K562 (cell line): Measurements from ENCODE around the gene PPP3CA. TPM values are rescaled to one million over a fixed set of nuclear protein-coding genes. Genes with fewer than 3 reads are reported as not detected.

Experiments
- ATAC-seq: fragments of 200-7000 bp; cut with Tn5 transposase; 3 replicates; pipeline ENCODE4 v1.9.1; 2020; ENCODE audit warnings: moderate library complexity
- BruUV-seq: library from RNA; stranded (reverse); fragments of 400-500 nt; replicated peaks from 2 replicates; lab custom pipeline; 2021; lab: Mats Ljungman, UMichigan
- CTCF ChIA-PET: fragments of 300-600 bp; formaldehyde crosslinking; extraction: SDS; loops from one replicate; lab custom pipeline; 2021; ENCODE audit warnings: low intra/inter-chr PET ratio; lab: Yijun Ruan, JAX
- POLR2A ChIA-PET: fragments of 300-600, 350-650 bp; sonication (Branson Sonifier 250); formaldehyde crosslinking; extraction: SDS; loops from one replicate; lab custom pipeline; 2021; ENCODE audit warnings: antibody characterized with exemption, inconsistent platforms; lab: Yijun Ruan, JAX
- DNase-seq, 4 experiments: peaks; one replicate each; pipeline versions ENCODE4 v3.0.0 to v3.0.0-alpha.2; 2011 to 2018; ENCODE audit warnings: low spot score in 3 of 4, mixed read lengths in 3 of 4; ENCODE audit errors: extremely low read depth in 1 of 4
- FAIRE-seq: peaks from 2 replicates; lab custom pipeline; 2011; peaks lifted over from hg19 to GRCh38; lab: Jason Lieb, UNC
- H2AFZ ChIP-seq: 2 replicates; pipeline ENCODE4 v1.6.0; 2011; ENCODE audit warnings: low read depth, low read length, control low read depth, inconsistent platforms
- H3K27ac ChIP-seq: fragments of 200-600 bp; 3 replicates; pipeline ENCODE4 v1.8.0; 2011; ENCODE audit warnings: low read depth, mild to moderate bottlenecking, control low read depth, inconsistent platforms, low read length, moderate library complexity, mixed read lengths; ENCODE audit errors: extremely low read depth
- H3K27me3 ChIP-seq, 2 experiments: fragments of 300-600 bp in 1 of 2; 2 replicates in 1 of 2; 3 replicates in 1 of 2; pipeline versions ENCODE4 v1.6.0 to v1.8.0; 2011; ENCODE audit warnings: inconsistent platforms in 2 of 2, low read length in 2 of 2, mild to moderate bottlenecking in 1 of 2, mixed read lengths in 1 of 2, moderate library complexity in 1 of 2; ENCODE audit not compliant: control insufficient read depth in 2 of 2, insufficient read depth in 2 of 2
- H3K36me3 ChIP-seq: fragments of 300-600 bp; 3 replicates; pipeline ENCODE4 v1.8.0; 2011; ENCODE audit warnings: mild to moderate bottlenecking, low read length, inconsistent platforms; ENCODE audit not compliant: control insufficient read depth, insufficient read depth
- H3K4me1 ChIP-seq, 2 experiments: fragments of 200-600 bp in 1 of 2; replicated peaks in 1 of 2; 2 replicates in 1 of 2; 3 replicates in 1 of 2; pipeline versions ENCODE4 v1.5.1 to v1.8.0; 2011; ENCODE audit warnings: inconsistent platforms in 2 of 2, low read length in 2 of 2, mild to moderate bottlenecking in 1 of 2, mixed read lengths in 1 of 2, moderate library complexity in 1 of 2; ENCODE audit not compliant: control insufficient read depth in 2 of 2, insufficient read depth in 2 of 2
- H3K4me2 ChIP-seq: 2 replicates; pipeline ENCODE4 v1.6.1; 2011; ENCODE audit warnings: low read length, control low read depth, inconsistent platforms, mixed read lengths; ENCODE audit not compliant: insufficient read depth
- H3K4me3 ChIP-seq: fragments of 200-600 bp; sonication (generic), shearing (Covaris generic); 2 replicates; pipeline ENCODE4 v1.5.1; 2016; ENCODE audit warnings: control low read depth, inconsistent platforms
- H3K79me2 ChIP-seq: fragments of 200-600 bp; 3 replicates; pipeline ENCODE4 v1.8.0; 2011; ENCODE audit warnings: low read length, inconsistent platforms; ENCODE audit not compliant: control insufficient read depth, insufficient read depth
- H3K9ac ChIP-seq, 2 experiments: 2 replicates each; pipeline versions ENCODE4 v1.6.0 to v1.6.1; 2011; ENCODE audit warnings: low read depth in 2 of 2, low read length in 2 of 2, control low read depth in 1 of 2, inconsistent platforms in 1 of 2, mild to moderate bottlenecking in 1 of 2, mixed read lengths in 1 of 2; ENCODE audit not compliant: insufficient read depth in 1 of 2
- H3K9me1 ChIP-seq: one replicate; pipeline ENCODE4 v1.6.0; 2011; ENCODE audit warnings: inconsistent platforms, mild to moderate bottlenecking, low read length, moderate library complexity; ENCODE audit not compliant: control insufficient read depth, insufficient read depth
- H3K9me3 ChIP-seq: replicated peaks from 2 replicates; pipeline ENCODE4 v1.5.1; 2011; ENCODE audit warnings: low read depth, low read length, inconsistent platforms; ENCODE audit not compliant: control insufficient read depth, insufficient read depth
- H4K20me1 ChIP-seq: replicated peaks from 2 replicates; pipeline ENCODE4 v1.6.1; 2011; ENCODE audit warnings: low read length, inconsistent platforms, mixed read lengths; ENCODE audit not compliant: control insufficient read depth, insufficient read depth
- BRD9 ChIP-seq: fragments of 450-650 bp; IDR thresholded peaks from 2 replicates; pipeline ENCODE4 v1.6.1; 2018; ENCODE audit warnings: low read depth; ENCODE audit not compliant: partially characterized antibody
- ELF1 ChIP-seq: fragments of 200-800 bp; sonication (Bioruptor generic); IDR thresholded peaks from 2 replicates; pipeline ENCODE4 v1.6.1; 2016; ENCODE audit warnings: missing genetic modification characterization, missing compliant biosample characterization
- POLR2H ChIP-seq: IDR thresholded peaks from 2 replicates; pipeline ENCODE4 v1.6.1; 2016; ENCODE audit warnings: missing genetic modification characterization, low read depth, mild to moderate bottlenecking, control low read depth, missing compliant biosample characterization, moderate library complexity
- WGBS: fragments of 100-300 bp; shearing (Covaris generic); methylation state at CpG from one replicate; pipeline ENCODE4 v1.1.6; 2016; ENCODE audit warnings: low coverage, mixed read lengths; ENCODE audit not compliant: insufficient coverage; ENCODE audit errors: missing lambda C conversion rate; 5-methylcytosine and 5-hydroxymethylcytosine counted together
- in situ Hi-C: fragments of 300-500 bp; cut with MboI; formaldehyde crosslinking; loops from 4 replicates; pipeline ENCODE4 v1.15.0; 2018; ENCODE audit warnings: inconsistent platforms, mixed read lengths
- intact Hi-C: fragments of 100-400 bp; cut with micrococcal nuclease; formaldehyde crosslinking; loops from 2 replicates; pipeline ENCODE4 v1.14.2; 2022
- polyA plus RNA-seq, 8 experiments: library from polyadenylated mRNA; depleted of rRNA in 4 of 8; stranded (reverse) in 5 of 8; unstranded in 3 of 8; fragments of >200 nt; fragmentation: Nextera tagmentation in 2 of 8; fragmentation: Illumina TruSeq in 1 of 8; extraction: Ambion mirVana in 2 of 8; extraction: Trizol in 1 of 8; gene quantifications; 2 replicates each; pipeline versions ENCODE4 v1.2.1 to v1.2.3, GENCODE V29; 2011 to 2014; ENCODE audit warnings: inconsistent platforms in 1 of 8, missing spikeins in 1 of 8
- total RNA-seq, 7 experiments: library from RNA; depleted of rRNA in 6 of 7; stranded (reverse); fragments of >200 nt in 6 of 7; fragmentation: Illumina TruSeq in 2 of 7; extraction: Trizol in 2 of 7; gene quantifications; 2 replicates each; pipeline versions ENCODE4 v1.2.1 to v1.2.3, GENCODE V29; 2011 to 2021; ENCODE audit warnings: low replicate concordance in 1 of 7
- TF ChIP-seq, protein P1 (sequence below): fragments of 450-650 bp; IDR thresholded peaks from 2 replicates; pipeline ENCODE4 v1.6.1; 2014; ENCODE audit warnings: low read depth, mild to moderate bottlenecking, moderate library complexity, borderline replicate concordance
- TF ChIP-seq, protein P2 (sequence below): fragments of 450-650 bp; IDR thresholded peaks from 2 replicates; pipeline ENCODE4 v1.7.1; 2018; ENCODE audit warnings: mild to moderate bottlenecking, low read depth; ENCODE audit not compliant: partially characterized antibody

The PPP3CA gene
- total and polyA plus RNA-seq, 9 of the 15 experiments (the other 6 are each of a cell fraction or from before 2014, with no cell fraction given), result 0.94 to 3.2 (median 1.6) TPM

- in situ Hi-C loops, result no loop called here
- 0% methylated on average over 3 of the region's 3 CpGs for WGBS
- BruUV-seq, result no TSS peak
These were observed 175.6 kb downstream of the PPP3CA start for GRCh38 chr4:101171747-101172146.

More at GRCh38 chr4:101171747-101172146, 175.6 kb downstream of the PPP3CA start:
- Histone ChIP-seq H3K4me2 (no peak overlapping the region), H3K4me3 (no peak overlapping the region), H3K9me3 (no peaks in the 10 kb centered on the region), H3K4me1 (no peaks in the 10 kb centered on the region), H3K9ac (no peak overlapping the region), H3K27me3 (no peaks in the 10 kb centered on the region), H3K27ac (no peak overlapping the region), H3K36me3 (no peaks in the 10 kb centered on the region), H3K9me1 (no peaks in the 10 kb centered on the region), H2AFZ (no peak overlapping the region)
- no peak for ATAC-seq
- no peak for DNase-seq
- POLR2A ChIA-PET, result no interaction called here
- intact Hi-C loops, result no loop called here
- CTCF ChIA-PET, result no interaction called here
- TF ChIP-seq, protein P1, sequence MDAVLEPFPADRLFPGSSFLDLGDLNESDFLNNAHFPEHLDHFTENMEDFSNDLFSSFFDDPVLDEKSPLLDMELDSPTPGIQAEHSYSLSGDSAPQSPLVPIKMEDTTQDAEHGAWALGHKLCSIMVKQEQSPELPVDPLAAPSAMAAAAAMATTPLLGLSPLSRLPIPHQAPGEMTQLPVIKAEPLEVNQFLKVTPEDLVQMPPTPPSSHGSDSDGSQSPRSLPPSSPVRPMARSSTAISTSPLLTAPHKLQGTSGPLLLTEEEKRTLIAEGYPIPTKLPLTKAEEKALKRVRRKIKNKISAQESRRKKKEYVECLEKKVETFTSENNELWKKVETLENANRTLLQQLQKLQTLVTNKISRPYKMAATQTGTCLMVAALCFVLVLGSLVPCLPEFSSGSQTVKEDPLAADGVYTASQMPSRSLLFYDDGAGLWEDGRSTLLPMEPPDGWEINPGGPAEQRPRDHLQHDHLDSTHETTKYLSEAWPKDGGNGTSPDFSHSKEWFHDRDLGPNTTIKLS, result no peak
- TF ChIP-seq BRD9, result no peak
- no peak for TF ChIP-seq POLR2H (tag)
- TF ChIP-seq, protein P2, sequence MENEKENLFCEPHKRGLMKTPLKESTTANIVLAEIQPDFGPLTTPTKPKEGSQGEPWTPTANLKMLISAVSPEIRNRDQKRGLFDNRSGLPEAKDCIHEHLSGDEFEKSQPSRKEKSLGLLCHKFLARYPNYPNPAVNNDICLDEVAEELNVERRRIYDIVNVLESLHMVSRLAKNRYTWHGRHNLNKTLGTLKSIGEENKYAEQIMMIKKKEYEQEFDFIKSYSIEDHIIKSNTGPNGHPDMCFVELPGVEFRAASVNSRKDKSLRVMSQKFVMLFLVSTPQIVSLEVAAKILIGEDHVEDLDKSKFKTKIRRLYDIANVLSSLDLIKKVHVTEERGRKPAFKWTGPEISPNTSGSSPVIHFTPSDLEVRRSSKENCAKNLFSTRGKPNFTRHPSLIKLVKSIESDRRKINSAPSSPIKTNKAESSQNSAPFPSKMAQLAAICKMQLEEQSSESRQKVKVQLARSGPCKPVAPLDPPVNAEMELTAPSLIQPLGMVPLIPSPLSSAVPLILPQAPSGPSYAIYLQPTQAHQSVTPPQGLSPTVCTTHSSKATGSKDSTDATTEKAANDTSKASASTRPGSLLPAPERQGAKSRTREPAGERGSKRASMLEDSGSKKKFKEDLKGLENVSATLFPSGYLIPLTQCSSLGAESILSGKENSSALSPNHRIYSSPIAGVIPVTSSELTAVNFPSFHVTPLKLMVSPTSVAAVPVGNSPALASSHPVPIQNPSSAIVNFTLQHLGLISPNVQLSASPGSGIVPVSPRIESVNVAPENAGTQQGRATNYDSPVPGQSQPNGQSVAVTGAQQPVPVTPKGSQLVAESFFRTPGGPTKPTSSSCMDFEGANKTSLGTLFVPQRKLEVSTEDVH, result no peak
- TF ChIP-seq ELF1, result no peak
- TF ChIP-seq, all 486 proteins: peak for 0
- no peak for FAIRE-seq
- no peaks in the 10 kb centered on the region for H4K20me1 ChIP-seq
- H3K79me2 ChIP-seq, result no peaks in the 10 kb centered on the region
